GM19035 (cell line): ENCODE measurements around the gene LRRC36.
"Not testable (repeated sequence)": the region's sequence is repeated elsewhere in the genome, so short reads cannot be mapped to it uniquely, and the experiment has no call there.

Source experiments
- ATAC-seq: cut with Tn5 transposase; IDR thresholded peaks from one replicate; pipeline ENCODE4 v1.9.1; 2021; ENCODE audit not compliant: unreplicated experiment

The LRRC36 gene

DNA sequence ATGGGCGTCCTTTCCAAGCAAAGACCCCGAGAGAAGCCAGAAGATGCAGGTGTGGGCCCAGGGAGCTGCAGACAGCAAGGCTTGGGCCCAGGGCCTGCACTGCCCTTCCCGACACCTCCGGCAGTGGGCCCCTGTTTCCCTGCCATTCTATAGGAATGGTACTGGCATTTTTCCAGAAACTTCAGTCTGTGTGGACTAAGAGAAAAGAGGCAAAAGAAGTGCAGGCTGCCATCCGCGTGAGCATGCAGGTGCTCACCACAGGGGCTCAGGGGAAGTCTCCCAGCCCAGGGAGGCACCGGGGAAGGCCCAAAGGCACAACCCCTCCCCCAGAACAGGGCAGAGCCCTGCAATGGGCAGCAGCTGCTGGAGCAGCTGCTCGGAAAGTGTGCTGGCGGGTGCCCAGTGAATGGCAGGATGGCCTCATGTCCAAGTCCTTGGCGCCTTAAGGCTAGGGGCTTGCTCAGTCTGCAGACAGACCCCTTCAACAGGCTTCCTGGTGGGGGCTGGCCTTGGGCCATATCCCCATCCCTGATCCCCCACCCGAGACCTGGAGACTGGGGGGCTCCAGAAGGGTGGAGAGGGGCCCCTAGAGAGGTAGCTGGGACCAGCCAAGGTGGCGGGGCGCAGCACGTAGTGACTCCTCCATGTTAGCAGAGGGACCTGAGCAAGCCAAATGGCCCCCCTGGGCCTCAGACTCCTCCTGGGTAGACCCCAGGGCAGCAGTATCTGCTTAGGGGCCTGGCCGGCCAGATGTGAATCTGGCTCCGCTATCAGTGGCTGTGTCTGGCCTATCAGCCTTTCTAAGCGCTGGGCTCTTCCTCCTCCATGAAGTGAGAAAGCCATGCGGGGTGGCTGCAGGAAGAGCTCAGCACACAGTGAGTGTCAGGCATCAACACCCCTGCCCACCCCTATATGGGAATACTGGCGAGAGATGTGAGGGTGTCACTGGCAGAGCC lies 73.4 kb downstream of the LRRC36 start:
- no peak for ATAC-seq

DNA sequence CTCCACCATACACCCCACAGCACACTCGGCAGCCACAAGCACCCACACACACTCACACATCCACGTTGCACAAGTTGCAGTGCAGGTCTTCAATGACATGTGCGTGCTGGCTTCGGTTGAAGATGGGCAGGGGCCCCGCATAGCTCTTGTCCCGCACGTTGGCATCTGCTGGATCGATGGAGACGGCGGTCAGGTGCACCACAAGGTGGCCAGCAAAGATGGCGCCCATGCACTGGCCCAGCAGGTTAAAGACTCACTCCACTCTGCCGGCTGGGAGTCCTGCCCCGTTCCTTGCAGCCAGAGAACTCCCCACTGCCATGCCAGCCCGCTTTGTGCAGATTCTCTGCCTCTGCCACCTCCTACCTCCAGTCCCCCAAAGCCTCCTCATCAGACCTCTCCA lies 74.3 kb downstream of the LRRC36 start:
- ATAC-seq = no peak

DNA sequence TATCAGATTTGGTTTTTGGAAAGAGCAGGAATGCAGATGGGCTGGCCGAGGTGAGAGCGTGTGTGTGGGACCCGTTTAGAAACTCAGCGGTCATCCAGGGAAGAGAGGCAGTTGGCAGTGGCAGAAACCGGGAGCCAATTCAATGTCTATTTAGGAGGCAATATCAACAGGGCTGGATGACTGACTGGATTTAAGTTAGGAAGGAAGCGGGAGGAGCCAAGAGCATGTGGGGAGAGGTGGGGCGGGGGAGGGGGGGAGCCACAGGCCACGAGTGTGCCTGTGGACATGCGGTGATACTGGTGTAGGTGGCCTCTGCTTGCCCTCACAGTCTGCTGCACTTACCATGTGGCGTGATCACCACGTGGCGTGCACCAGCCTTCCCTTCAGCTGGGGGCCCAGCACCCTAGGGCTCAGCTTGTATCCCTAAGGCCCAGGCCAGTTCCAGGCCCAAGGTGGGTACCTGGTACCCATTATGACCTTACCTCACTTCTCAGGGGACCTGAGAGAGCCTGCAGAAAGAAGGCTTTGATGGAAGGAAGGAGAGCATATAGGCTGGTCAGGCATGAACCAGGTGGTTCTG lies 77.5 kb downstream of the LRRC36 start:
- no peak for ATAC-seq

DNA sequence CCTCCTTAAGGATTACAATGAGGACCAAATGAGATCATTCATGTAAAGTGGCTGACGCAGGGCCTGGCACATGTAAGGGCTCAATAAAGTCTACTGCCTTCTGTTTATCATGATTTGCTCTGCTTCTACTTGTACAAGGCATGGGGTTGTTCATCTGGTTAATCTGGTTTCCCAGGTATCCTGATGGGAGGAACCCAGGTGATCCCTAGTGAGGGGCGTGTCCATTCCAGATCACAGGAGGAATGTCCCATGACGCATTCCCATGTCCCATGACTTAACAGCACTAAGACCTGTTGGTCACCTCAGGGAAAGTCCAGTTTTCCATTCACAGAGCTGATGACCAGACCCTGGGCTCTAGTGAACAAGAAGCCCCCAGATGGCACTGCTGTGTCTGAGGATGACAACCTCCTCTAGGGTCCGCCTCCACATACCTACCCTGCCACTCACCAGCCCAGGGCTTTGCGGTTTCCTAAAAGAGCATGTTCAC lies 78.2 kb downstream of the LRRC36 start:
- no peak for ATAC-seq

DNA sequence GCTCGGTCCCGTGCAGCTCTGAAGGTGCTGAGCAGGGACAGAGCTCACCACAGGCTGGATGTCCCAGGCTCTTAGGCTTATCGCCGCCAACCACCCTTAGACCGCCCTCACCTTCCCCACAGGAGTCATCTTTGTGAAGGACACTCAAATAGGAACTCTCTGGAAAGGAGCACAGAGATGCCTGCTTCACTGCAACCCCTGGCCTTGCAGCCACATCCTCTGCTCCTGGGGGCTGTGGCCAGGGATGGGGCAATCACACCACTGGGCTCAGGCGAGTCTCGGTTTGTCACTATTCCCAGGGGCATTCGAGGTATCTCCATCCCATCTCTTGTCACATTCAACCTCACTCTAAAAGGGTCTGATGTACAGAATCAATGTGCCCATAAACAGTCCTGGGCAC lies 78.7 kb downstream of the LRRC36 start:
- no peak for ATAC-seq

DNA sequence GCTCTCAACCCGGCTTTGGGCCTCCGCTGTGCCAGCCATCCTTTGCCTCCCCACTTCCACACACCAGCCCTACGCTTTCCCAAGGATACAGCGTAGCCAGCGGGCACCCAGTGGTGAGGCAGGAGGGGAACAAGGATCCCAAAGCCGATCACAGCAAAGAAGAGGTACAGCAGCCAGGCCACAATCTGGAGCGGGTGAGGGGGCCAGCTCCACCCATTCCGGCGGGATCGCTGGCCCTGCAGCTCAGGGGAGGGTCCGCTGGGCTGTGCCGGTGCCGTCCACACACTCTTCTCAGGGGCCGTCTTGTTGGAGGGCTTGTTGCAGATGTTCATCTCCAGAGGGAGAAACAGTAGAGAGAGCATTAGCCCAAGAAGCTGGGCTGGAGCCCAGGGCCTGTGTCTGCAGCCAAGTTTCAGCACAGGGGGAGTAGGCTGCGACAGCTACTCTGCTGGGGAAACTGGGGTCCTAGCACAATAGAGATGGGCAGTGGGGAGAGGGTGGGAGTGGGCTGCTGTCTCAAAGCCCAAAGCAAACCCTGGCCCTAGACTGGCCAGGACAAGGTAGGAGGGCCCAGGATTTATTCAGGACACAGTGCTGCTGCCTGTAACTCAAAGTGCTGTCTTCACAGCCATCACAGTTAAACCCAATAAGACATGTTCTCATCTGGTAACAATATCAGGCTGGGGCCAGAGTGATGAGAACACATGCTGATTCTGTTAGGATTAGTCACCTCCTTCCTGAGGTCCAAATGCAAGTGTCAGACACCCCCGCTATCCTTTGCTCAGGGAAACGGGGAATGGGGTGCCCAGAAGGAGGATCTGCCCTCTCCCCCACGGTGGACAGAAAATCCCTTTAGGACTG lies 79.7 kb downstream of the LRRC36 start:
- no peak for ATAC-seq

DNA sequence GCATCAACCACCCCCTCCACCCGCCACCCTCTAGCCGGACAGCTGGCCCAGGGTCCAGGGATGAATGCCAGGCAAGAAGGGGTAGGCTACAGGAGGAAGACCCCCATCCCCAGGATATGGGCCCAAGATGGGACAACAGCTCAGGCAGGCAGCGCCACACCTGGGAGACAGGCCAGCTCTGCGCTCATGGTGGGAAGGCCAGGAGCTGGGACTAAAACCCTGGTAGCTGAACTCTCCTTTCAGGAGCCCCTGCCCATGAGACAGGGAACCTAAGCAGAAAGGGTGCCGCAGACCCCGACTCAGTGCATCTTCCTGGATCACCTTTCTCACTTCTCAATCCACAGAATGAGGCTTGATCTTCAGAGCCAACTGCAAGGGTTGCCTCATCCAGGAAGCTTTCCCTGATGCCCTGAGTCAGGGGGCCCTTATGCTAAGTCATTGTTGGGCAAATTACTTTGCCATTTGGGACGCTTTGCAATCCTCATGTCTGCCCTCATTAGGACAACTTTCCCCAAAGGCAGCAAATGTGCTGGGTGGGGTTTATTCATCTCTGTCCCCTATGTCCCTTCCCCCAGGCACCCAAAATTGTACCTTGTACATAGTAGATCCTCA lies 80.7 kb downstream of the LRRC36 start:
- ATAC-seq = no peak

DNA sequence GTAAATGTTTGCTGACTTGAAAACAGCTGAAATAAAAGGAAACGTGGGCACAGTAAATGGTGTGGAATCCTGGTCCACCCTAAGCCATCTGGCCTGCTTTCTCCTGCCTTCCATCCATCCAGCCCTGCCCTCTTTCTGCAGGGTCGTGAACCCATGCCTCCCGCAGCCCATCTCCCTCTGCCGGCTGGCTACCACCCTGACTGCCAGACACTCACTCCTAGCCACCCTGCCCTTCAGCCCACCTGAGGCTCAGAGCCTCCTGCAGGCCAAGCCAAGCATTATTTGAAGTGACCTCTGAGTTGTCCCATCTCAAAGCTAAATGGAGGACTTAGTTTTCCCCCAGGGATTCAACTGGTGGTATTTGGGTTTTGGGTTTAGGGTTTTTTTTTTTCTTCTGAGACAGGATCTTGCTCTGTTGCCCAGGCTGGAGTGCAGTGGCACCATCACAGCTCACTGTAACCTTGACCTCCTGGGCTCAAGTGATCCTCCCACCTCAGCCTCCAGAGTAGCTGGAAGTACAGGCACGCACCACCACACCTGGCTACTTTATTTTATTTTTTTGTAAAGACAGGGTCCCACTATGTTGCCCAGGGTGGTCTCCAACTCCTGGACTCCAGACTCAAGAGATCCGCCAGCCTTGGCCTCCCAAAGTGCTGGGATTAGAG lies 81.3 kb downstream of the LRRC36 start:
- ATAC-seq = no peak

DNA sequence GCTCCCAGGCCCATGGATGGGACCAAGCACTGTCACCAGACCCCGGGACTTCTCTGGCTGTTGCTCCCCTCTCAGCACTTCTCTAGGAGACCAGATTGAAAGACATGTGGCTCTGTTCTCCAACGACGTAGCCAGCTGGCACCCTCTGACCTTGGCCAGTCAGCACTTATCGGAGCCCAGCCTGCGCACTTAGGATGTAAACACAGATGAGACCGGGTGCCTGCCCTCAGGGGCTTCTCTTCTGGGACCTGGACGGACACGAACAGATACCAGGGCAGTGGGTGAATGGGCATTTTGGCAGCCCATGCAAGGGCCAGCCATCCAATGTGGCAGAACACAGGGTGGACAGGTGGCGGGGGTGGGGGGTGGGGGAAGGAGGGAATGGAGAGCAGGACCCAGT lies 83.0 kb downstream of the LRRC36 start:
- no peak for ATAC-seq

DNA sequence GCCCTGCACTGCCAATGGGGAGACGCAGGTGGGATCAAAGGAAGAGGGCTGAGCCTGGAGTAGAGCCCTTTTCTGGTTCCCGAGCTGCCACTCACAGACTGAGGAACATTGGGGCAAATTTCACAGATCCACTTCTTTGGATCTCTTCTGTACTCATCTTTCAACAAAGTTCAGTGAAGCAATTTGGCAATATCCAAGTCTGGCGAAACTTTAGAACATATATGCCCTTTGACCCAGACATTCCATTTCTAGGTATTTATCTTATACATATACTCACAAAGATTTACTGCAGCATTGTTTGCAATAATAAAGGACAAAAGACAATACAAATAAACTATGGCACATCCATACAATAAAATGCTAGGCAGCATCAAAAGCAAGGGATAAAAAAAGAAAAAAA lies 84.7 kb downstream of the LRRC36 start:
- ATAC-seq = no peak

DNA sequence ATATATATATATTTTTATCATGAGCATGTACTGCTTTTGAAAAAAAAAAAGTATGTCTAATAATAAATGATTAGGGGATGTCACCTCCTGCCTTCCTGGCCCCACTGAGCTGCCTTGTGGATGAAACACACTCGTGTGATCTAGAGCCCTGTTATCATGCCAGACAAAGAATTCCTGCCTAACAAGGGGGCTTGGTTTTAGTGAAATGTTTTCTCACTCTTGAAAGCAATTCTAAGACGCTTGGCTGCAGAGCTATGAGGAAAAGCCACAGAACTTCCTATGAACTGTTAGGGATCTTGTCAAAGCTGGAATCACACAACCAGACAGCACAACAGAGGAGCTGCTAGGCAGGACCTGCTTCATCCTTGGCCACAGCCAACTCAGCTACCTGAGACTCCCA lies 85.7 kb downstream of the LRRC36 start:
- ATAC-seq = no peak

DNA sequence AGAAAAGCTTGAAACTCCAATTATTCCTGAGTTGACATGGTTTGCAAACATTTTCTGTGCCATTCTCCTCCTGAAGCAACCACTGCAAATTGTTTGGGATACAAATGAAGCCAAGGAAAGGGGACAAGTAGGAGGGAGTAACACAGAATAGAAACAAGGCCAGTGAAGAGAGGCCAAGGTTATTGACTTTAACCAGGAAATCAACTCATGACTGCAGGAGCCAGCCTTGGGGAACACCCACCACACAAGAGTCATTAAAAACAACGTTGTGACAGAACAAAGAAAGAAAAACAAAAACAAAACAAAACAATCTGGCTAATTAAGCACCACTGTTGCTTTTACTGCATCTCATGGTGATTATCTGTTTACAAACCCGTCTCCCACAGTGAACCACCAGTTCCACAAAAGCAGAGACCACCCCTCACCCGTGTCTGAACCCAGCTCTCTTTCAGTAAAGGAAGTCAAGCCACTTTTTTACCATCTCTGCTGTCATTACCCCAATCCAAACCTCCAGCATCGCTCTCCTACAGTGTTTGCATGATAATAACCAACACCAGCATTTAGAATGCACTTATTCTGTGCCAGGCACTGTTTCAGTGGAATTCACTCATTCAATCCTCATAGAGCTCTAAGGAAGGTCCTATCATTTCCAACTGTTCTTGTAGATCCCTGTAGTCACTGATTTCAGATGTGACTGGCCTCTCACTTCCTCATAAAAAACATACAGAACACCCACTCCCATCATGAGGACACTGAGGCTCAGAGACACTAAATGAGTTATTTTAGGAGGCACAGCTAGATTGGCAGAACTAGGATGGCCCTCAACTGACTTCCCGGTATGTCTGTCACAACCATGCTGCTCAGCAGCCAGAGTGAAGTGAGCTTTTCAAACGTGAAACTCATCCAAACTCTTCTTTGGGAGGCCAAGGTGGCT lies 87.6 kb downstream of the LRRC36 start:
- no peak for ATAC-seq

DNA sequence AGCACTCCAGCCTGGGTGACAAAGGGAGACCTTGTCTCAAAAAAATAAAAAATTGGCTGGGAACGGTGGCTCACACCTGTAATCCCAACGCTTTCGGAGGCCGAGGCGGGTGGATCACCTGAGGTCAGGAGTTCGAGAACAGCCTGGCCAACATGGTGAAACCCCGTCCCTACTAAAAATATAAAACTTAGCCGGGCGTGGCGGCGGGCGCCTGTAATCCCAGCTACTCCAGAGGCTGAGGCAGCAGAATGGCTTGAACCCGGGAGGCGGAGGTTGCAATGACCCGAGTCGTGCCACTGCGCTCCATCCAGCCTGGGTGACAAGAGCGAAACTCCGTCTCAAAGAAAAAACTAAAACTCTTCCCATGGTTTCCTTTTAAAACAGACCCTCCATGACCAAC lies 88.8 kb downstream of the LRRC36 start:
- not testable (repeated sequence) for ATAC-seq

DNA sequence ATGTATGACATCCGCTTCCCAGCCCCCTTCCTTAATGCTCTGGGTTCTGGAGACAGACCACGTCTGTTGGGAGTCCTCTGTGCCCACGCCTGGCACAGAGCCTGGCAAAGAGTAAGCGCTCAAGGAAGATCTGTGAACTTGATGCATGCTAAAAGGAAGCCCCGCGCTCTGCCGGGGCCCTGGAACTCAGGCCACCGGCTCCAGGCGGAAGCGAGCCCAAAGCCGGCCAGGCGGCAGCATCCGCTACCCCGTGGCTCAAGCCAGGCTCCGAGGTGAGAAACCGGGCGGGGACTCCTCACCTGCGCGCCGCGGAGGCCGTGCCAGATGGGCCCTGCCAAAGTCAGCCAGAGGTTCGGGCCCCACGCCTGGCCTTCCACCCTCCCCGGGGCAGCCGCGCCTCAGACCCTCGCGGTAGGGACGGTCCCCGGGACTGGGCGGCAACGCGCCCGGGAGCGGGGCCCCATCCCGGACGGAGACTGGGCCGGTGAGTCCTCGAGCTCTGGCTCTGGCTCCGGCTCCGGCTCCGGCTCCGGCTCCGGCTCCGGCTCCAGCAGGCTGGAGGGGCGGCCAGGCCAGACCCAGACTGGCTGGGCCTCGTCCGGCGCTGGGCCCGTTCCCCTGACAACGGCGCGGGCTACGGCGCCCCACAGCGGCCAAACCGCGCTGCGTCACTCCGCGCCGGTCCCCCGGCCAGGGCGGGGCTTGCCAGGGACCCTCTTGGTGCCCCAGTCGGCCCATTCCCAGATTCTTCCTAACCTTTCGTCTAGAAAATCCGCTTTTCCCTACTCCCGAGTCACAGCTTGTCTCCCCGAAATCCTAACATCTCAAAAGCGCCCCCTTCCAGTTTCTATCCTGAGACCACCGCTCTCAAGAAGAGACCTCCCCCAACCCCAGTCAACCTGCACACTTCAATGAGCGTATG lies 89.5 kb downstream of the LRRC36 start, which contains the start of gene ZDHHC1:
ZDHHC1 (minus strand) TSS at position 606 of the 922 bp plus-strand sequence. CDS start 8,702 bp downstream, outside the sequence.
- peak; percentile 76 for ATAC-seq

DNA sequence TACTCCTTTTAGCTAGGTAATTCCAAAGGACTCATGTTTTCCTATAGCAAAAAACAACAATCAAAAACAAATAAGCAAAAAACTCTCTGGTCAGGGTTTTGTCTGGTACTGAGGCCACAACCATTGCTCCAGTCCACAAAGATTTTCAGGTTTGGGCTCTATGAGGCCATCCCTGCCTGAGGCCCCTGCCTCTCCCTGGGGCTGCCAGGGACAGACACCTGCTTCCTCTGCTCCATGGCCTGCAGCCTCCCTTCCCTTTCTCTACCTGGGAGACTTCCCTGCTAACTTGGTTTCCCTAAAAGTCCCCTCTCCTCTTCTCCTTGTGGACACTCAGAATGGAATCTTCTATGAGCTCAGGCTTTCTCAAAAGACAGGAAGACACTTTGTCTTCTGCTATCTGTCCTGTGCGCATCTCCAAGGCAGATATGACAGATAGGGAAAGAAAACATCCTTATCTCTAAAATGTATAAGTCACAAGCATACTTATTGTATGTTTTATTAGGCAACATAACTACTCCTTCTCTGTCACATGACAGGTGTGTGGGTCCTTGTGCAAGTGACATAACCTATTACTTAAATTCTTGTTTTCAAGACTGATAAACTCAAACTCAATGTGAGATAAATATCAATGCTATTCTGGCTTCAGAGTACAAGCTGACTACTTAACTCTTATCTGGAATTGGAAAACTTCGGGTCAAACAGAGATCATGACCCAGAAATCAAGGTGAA lies 90.9 kb downstream of the LRRC36 start:
- no peak for ATAC-seq

DNA sequence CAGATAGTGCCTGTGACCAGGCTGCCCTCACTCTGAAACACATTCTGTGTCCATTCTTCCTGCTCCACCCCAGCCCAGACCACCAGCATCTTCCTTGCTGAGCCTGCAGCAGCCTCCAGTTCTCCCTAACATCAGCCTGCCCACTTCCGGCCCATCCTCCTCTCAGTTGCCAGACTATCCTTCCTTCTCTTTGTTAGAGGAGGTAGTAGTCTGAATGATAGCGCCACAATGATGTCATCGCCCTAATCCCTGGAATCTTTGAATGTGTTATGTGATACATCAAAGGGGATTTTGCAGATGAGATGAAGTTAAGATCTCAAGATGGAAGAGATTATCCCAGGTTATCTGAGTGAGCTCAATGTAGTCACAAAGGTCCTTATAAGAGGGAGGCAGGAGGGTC lies 92.9 kb downstream of the LRRC36 start:
- ATAC-seq = no peak

DNA sequence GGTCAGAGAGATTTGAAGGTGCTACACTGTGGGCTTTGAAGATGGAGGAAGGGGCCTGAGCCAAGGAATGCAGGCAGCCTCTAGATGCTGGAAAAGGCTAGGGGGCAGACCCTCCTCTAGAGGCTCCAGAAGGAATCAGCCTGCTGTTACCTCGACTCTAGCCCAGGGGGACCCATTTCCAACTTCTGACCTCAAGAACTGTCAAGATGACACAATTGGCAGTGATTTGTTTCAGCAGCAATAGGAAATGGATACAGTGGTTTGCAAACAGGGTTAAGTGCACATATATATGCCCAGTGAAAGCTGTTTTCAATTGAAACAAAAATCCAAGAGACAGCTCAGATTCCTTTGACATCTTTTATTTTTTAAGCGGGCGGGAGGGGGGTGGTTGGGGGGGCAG lies 93.3 kb downstream of the LRRC36 start:
- no peak for ATAC-seq

DNA sequence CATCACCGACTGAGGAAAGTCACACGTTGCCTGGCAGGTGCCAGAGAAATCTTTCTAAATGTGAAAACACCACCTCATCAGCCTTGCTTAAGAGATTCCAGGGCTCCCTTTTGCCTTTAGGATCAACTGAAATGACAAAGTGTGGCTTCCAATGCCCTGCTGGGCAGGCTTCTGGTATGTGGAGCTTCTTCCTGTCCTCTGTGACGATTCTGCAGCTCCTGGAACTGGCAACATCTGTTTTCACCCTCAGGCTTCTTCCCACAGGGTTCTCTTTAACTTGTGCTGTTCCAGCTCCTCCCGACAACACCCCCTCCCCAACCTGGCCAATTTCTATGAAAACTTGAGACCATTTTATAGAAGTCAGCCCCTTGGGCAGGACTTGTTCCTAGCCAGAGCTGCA lies 94.4 kb downstream of the LRRC36 start:
- ATAC-seq = no peak
